Panc1 (cell line): ENCODE data around the gene KRT73. TPM values are rescaled to one million over a fixed set of nuclear protein-coding genes. Genes with fewer than 3 reads are reported as not detected.
A peak's percentile ranks its signal among the peaks of the same experiment; 100 is the strongest.

Experiments
- ATAC-seq: fragments of 200-7000 bp; cut with Tn5 transposase; 2 replicates; pipeline ENCODE4 v1.9.1; 2020; ENCODE audit warnings: mild to moderate bottlenecking, moderate library complexity
- BruUV-seq: library from RNA; stranded (reverse); fragments of 400-500 nt; replicated peaks from 2 replicates; lab custom pipeline; 2021; lab: Mats Ljungman, UMichigan
- CTCF ChIA-PET: fragments of 300-600 bp; sonication (Branson Sonifier 250); formaldehyde crosslinking; loops from one replicate; lab custom pipeline; 2022; ENCODE audit warnings: antibody characterized with exemption; lab: Charles Lee
- POLR2A ChIA-PET: fragments of 300-600 bp; sonication (Branson Sonifier 250); formaldehyde crosslinking; loops from one replicate; lab custom pipeline; 2022; ENCODE audit warnings: antibody characterized with exemption; lab: Charles Lee
- DNase-seq: peaks from one replicate; pipeline ENCODE4 v3.0.0-alpha.2; 2010; ENCODE audit warnings: low read depth, low spot score
- H3K27ac ChIP-seq: 2 replicates; pipeline ENCODE4 v1.5.1; 2011; ENCODE audit warnings: mild to moderate bottlenecking, low read length, inconsistent platforms
- H3K27me3 ChIP-seq: fragments of 200-500 bp; sonication (Bioruptor generic); 2 replicates; pipeline ENCODE4 v1.6.0; 2014; ENCODE audit warnings: low read length, inconsistent platforms; ENCODE audit not compliant: control insufficient read depth, insufficient read depth
- H3K36me3 ChIP-seq: fragments of 200-500 bp; sonication (Bioruptor generic); 2 replicates; pipeline ENCODE4 v1.5.1; 2014; ENCODE audit warnings: inconsistent platforms, mild to moderate bottlenecking, low read length, moderate library complexity; ENCODE audit not compliant: control insufficient read depth, insufficient read depth
- H3K4me1 ChIP-seq: 2 replicates; pipeline ENCODE4 v1.5.1; 2011; ENCODE audit warnings: inconsistent platforms, mild to moderate bottlenecking, low read length, moderate library complexity; ENCODE audit not compliant: control insufficient read depth, insufficient read depth
- H3K4me3 ChIP-seq, 2 experiments: 2 replicates each; pipeline ENCODE4 v1.5.1; 2011 to 2012; ENCODE audit warnings: low read depth in 2 of 2, low read length in 2 of 2, mild to moderate bottlenecking in 2 of 2, inconsistent platforms in 1 of 2, moderate library complexity in 1 of 2
- H3K9me3 ChIP-seq: fragments of 200-500 bp; sonication (Bioruptor generic); 2 replicates; pipeline ENCODE4 v1.5.1; 2014; ENCODE audit warnings: low read depth, mild to moderate bottlenecking, inconsistent platforms, low read length, moderate library complexity; ENCODE audit not compliant: control insufficient read depth, insufficient read depth
- POLR2AphosphoS5 ChIP-seq: IDR thresholded peaks from 2 replicates; pipeline ENCODE4 v1.6.1; 2012; ENCODE audit warnings: mild to moderate bottlenecking, low read depth, low read length, moderate library complexity
- SIN3A ChIP-seq: IDR thresholded peaks from 2 replicates; pipeline ENCODE4 v1.6.1; 2012; ENCODE audit warnings: low read depth, mild to moderate bottlenecking, low read length, moderate library complexity, borderline replicate concordance; ENCODE audit not compliant: insufficient read depth
- TCF7L2 ChIP-seq: IDR thresholded peaks from 2 replicates; pipeline ENCODE4 v1.6.1; 2011; ENCODE audit warnings: mild to moderate bottlenecking, low read depth, low read length, inconsistent platforms
- in situ Hi-C: cut with HindIII; loops from 2 replicates; pipeline ENCODE4 v1.10.0; 2016; ENCODE audit warnings: low sequenced_read_pairs, low pct_unique_long_range_greater_than_20kb
- intact Hi-C: fragments of 100-400 bp; cut with micrococcal nuclease; formaldehyde crosslinking; loops from one replicate; pipeline ENCODE4 v1.10.0; 2022; ENCODE audit not compliant: unreplicated experiment
- total RNA-seq: library from RNA; stranded (reverse); gene quantifications from one replicate; pipeline ENCODE4 v1.2.1, GENCODE V29; 2021; ENCODE audit not compliant: unreplicated experiment
- TF ChIP-seq, protein P1 (sequence below), 2 experiments: IDR thresholded peaks; 2 replicates each; pipeline ENCODE4 v1.6.1; 2011 to 2012; ENCODE audit warnings: low read depth in 2 of 2, control low read depth in 1 of 2, low read length in 1 of 2, mild to moderate bottlenecking in 1 of 2, moderate library complexity in 1 of 2; ENCODE audit not compliant: insufficient read depth in 1 of 2
- TF ChIP-seq, protein P2 (sequence below): fragments of 450-650 bp; IDR thresholded peaks from 2 replicates; pipeline ENCODE4 v1.5.1; 2017; ENCODE audit warnings: mild to moderate bottlenecking

KRT73 gene
- total RNA-seq, 1 experiment from 2014 or later = not detected

DNA sequence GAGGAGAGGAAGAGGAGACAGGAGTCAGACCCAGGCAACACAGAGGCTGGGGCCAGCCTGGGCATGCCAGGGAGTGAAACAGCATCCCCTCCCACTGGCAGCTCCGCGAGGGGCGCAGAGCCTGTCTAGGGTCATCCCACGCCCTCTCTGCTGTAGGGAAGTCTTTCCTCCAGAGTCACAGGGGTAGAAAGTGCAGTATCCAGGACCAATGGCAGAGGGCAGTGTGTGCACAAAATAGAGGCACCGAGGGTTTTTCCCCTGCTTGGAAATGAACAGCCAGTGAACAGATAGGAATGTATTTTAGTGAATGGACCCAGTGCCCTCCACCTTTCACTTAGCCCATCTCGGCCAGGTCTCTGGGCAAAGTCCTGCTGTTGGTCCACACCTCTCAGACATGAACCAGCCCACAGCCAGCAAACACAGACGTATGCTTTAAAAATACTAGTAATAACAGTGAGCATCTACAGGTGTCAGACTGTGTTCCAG, 35.3 kb downstream of the KRT73 start:
- no TSS peak for BruUV-seq

DNA sequence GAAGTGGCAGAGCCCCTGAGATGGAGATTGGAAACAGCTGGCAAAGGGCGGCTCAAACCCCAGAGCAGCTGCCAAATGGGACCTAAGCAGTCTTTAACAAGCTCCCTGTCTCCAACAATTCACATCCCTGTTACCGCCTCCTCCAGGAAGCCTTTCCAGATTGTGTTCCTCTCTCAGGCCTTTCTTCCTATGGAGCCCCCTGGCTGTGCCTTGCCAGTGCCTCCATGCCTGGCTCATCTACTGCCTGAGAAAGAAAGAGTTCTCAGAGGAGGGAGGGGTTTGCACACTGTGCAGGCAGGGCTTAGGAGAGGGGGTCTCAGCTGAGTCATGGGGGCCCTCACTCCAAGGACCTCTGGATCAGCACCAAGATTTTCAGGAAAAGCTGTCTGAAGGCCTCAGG, 35.9 kb downstream of the KRT73 start:
- H3K27ac ChIP-seq = no peak overlapping the region
- BruUV-seq = no TSS peak
- H3K27me3 ChIP-seq = peaks cover 6% of the 10 kb centered on the region
- H3K4me3 ChIP-seq = no peak overlapping the region
- ChIA-PET CTCF (interaction anchor here (0.7 to 1.6 kb wide), 4 partner anchors 15 to 297 kb away, joined by 3 to 6 read pairs (median 4); no protein-coding TSS in a partner anchor), POLR2A (interaction anchor here (0.6 kb wide), 1 partner anchor 263 kb away, joined by 4 read pairs; no protein-coding TSS in a partner anchor)
- no peak for DNase-seq
- no peaks in the 10 kb centered on the region for H3K4me1 ChIP-seq
- TF ChIP-seq SIN3A (no peak), POLR2AphosphoS5 (no peak), TCF7L2 (no peak)
- TF ChIP-seq, protein P1, sequence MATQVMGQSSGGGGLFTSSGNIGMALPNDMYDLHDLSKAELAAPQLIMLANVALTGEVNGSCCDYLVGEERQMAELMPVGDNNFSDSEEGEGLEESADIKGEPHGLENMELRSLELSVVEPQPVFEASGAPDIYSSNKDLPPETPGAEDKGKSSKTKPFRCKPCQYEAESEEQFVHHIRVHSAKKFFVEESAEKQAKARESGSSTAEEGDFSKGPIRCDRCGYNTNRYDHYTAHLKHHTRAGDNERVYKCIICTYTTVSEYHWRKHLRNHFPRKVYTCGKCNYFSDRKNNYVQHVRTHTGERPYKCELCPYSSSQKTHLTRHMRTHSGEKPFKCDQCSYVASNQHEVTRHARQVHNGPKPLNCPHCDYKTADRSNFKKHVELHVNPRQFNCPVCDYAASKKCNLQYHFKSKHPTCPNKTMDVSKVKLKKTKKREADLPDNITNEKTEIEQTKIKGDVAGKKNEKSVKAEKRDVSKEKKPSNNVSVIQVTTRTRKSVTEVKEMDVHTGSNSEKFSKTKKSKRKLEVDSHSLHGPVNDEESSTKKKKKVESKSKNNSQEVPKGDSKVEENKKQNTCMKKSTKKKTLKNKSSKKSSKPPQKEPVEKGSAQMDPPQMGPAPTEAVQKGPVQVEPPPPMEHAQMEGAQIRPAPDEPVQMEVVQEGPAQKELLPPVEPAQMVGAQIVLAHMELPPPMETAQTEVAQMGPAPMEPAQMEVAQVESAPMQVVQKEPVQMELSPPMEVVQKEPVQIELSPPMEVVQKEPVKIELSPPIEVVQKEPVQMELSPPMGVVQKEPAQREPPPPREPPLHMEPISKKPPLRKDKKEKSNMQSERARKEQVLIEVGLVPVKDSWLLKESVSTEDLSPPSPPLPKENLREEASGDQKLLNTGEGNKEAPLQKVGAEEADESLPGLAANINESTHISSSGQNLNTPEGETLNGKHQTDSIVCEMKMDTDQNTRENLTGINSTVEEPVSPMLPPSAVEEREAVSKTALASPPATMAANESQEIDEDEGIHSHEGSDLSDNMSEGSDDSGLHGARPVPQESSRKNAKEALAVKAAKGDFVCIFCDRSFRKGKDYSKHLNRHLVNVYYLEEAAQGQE (IDR thresholded peaks at IDR 0.05; ENCODE audit: insufficient read depth in 1 of 2, low read depth in 2 of 2, low read length in 1 of 2) = no peak
- TF ChIP-seq, protein P2, sequence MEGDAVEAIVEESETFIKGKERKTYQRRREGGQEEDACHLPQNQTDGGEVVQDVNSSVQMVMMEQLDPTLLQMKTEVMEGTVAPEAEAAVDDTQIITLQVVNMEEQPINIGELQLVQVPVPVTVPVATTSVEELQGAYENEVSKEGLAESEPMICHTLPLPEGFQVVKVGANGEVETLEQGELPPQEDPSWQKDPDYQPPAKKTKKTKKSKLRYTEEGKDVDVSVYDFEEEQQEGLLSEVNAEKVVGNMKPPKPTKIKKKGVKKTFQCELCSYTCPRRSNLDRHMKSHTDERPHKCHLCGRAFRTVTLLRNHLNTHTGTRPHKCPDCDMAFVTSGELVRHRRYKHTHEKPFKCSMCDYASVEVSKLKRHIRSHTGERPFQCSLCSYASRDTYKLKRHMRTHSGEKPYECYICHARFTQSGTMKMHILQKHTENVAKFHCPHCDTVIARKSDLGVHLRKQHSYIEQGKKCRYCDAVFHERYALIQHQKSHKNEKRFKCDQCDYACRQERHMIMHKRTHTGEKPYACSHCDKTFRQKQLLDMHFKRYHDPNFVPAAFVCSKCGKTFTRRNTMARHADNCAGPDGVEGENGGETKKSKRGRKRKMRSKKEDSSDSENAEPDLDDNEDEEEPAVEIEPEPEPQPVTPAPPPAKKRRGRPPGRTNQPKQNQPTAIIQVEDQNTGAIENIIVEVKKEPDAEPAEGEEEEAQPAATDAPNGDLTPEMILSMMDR = no peak
- intact Hi-C loops (loop anchor here (2.0 to 10.0 kb wide), 2 partner anchors 288 to 438 kb away; no protein-coding TSS in a partner anchor), in situ Hi-C loops (no loop called here)
- peak; percentile 50 for ATAC-seq
- H3K9me3 ChIP-seq = no peaks in the 10 kb centered on the region
- no peaks in the 10 kb centered on the region for H3K36me3 ChIP-seq

More for the DNA sequence above, 35.3 kb downstream of the KRT73 start:
- H3K36me3 ChIP-seq = no peaks in the 10 kb centered on the region
- H3K27me3 ChIP-seq = peaks cover 6% of the 10 kb centered on the region
- ChIA-PET CTCF (interaction anchor here (0.6 to 1.6 kb wide), 4 partner anchors 15 to 287 kb away, joined by 3 to 5 read pairs (median 4); no protein-coding TSS in a partner anchor), POLR2A (interaction anchor here (0.6 kb wide), 1 partner anchor 108 kb away, joined by 3 read pairs; no protein-coding TSS in a partner anchor)
- intact Hi-C loops (loop anchor here (2.0 to 10.0 kb wide), 2 partner anchors 288 to 438 kb away; no protein-coding TSS in a partner anchor), in situ Hi-C loops (no loop called here)
- no peaks in the 10 kb centered on the region for H3K9me3 ChIP-seq
- H3K4me3 ChIP-seq = no peak overlapping the region
- peak; percentile 46 for DNase-seq
- TF ChIP-seq TCF7L2 = no peak
- TF ChIP-seq, protein P2 = peak; percentile 84
- no peak overlapping the region for H3K27ac ChIP-seq
- ATAC-seq = peak; percentile 92
- no peaks in the 10 kb centered on the region for H3K4me1 ChIP-seq
